Right atrium auricular region (tissue), 2 donors: ENCODE data around the gene SGK2. TPM values are rescaled to one million over a fixed set of nuclear protein-coding genes. Genes with fewer than 3 reads are reported as not detected.

Source experiments
- DNase-seq: peaks from one replicate; pipeline ENCODE4 v3.0.0-alpha.2; 2019; ENCODE audit warnings: low spot score
- H3K27ac ChIP-seq, 2 donors: fragments of 200-600 bp; sonication (generic); 1 replicate in 1 of 2; 2 replicates in 1 of 2; pipeline ENCODE4 v1.5.1; 2016 to 2019
- H3K27me3 ChIP-seq, 2 donors: fragments of 200-600 bp; sonication (generic); one replicate each; pipeline versions ENCODE4 v1.5.1 to v1.6.0; 2017 to 2019
- H3K36me3 ChIP-seq: fragments of 200-600 bp; sonication (generic); one replicate; pipeline ENCODE4 v1.5.1; 2016
- H3K4me1 ChIP-seq, 2 donors: fragments of 200-600 bp; sonication (generic); one replicate each; pipeline versions ENCODE4 v1.5.1 to v1.6.0; 2017 to 2019
- H3K4me3 ChIP-seq, 2 donors: fragments of 200-600 bp; sonication (generic); 1 replicate in 1 of 2; 2 replicates in 1 of 2; pipeline ENCODE4 v1.5.1; 2017 to 2019; ENCODE audit warnings: mild to moderate bottlenecking in 1 of 2, moderate library complexity in 1 of 2
- H3K9me3 ChIP-seq, 2 donors: fragments of 200-600 bp; sonication (generic); one replicate each; pipeline ENCODE4 v1.5.1; 2019
- total RNA-seq, 2 donors: library from RNA; depleted of rRNA; stranded (reverse); fragments of >200 nt; gene quantifications; one replicate each; pipeline ENCODE4 v1.1.0, GENCODE V29; 2016
- TF ChIP-seq, protein P1 (sequence below), 2 donors: fragments of 200-600 bp; sonication (generic); IDR thresholded peaks; one replicate each; pipeline ENCODE4 v1.5.1; 2019; ENCODE audit warnings: antibody characterized with exemption in 2 of 2

The SGK2 gene
- total RNA-seq, 2 donors from 2014 or later: 0.90 TPM; not detected in 1

DNA sequence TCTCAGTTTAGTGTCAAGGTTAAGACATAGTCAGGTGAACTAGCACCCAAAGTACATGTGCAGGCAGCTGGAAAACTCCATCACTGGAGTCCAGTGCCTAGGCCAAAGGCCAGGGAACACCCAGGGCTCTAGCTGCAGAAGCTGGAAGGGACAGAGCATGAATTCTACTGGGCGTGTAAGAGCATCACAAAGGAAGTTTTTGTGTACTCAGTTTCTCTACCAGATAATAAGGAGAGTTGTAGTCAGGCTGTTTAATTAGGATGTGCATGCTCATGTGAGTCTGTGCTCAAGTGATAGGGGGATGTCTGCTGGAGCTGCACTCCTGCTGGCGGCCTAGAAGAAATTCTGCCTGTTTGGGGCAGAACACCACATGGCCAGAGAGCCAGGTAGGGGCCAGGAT lies 43.2 kb upstream of the SGK2 start:
- no peak for DNase-seq
- Histone ChIP-seq H3K9me3 (no peaks in the 10 kb centered on the region), H3K4me1 (peaks cover 0 to 11% of the 10 kb centered on the region in 2 donors)

DNA sequence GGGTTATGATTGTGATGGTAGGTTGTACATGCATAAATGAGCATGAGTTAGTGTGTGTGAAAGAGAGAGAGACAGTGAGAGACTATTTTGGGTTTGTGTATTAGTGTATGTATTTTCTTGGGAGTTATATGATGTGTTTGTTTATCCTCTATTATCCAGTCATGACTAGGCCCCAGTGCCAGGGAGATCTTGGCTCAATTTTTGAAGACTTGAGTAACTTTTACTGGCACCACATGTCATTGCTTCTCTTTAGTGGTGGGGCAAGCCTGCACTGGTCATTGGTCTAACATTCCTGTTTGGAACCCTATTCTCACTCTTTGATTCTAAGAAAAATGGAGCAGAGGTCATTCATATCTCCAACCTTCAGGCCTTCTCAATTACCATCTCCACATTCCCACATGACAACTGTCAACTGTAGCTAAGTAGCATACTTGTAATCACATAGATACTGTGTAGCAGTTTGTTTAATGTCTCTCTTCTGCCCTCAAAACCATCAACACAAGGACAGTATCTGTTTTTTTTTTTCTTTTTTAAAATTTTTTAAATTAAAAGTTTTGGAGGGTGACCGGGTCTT lies 42.5 kb upstream of the SGK2 start:
- no peak for DNase-seq
- Histone ChIP-seq H3K27ac (no peak overlapping the region), H3K9me3 (no peaks in the 10 kb centered on the region), H3K36me3 (no peaks in the 10 kb centered on the region), H3K4me3 (no peak overlapping the region), H3K4me1 (peaks cover 0 to 11% of the 10 kb centered on the region in 2 donors), H3K27me3 (no peaks in the 10 kb centered on the region)
- TF ChIP-seq, protein P1, sequence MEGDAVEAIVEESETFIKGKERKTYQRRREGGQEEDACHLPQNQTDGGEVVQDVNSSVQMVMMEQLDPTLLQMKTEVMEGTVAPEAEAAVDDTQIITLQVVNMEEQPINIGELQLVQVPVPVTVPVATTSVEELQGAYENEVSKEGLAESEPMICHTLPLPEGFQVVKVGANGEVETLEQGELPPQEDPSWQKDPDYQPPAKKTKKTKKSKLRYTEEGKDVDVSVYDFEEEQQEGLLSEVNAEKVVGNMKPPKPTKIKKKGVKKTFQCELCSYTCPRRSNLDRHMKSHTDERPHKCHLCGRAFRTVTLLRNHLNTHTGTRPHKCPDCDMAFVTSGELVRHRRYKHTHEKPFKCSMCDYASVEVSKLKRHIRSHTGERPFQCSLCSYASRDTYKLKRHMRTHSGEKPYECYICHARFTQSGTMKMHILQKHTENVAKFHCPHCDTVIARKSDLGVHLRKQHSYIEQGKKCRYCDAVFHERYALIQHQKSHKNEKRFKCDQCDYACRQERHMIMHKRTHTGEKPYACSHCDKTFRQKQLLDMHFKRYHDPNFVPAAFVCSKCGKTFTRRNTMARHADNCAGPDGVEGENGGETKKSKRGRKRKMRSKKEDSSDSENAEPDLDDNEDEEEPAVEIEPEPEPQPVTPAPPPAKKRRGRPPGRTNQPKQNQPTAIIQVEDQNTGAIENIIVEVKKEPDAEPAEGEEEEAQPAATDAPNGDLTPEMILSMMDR (IDR thresholded peaks at IDR 0.05): no peak

More for the DNA sequence above, 43.2 kb upstream of the SGK2 start:
- no peaks in the 10 kb centered on the region for H3K27me3 ChIP-seq
- H3K4me3 ChIP-seq: no peak overlapping the region
- no peak overlapping the region for H3K27ac ChIP-seq
- H3K36me3 ChIP-seq: no peaks in the 10 kb centered on the region
- TF ChIP-seq, protein P1 (IDR thresholded peaks at IDR 0.05): no peak

DNA sequence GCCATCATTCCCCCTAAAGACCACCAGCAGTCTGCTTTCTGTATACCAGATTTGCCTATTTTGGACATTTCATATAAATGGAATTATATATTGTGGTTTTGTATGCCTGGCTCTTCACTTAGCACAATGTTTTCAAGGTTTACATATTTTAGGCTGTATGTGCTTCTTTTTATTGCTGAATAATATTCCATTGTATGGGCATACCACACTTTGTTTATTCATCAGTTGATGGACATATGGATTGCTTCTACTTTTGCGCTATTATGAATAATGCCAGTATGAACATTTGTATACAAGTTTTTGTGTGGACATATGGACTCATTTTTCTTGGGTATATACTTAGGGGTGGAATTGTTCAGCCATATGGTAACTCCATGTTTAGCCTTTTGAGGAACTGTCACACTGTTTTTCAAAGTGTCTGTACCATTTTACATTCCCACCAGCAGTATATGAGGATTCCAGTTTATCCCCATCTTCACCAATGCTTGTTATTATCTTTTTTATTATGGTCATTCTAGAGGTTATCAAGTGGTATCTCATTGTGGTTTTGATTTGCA lies 38.7 kb upstream of the SGK2 start:
- Histone ChIP-seq H3K36me3 (no peaks in the 10 kb centered on the region), H3K27me3 (no peaks in the 10 kb centered on the region), H3K4me3 (no peak overlapping the region), H3K4me1 (peaks cover 0 to 3% of the 10 kb centered on the region in 2 donors), H3K9me3 (no peaks in the 10 kb centered on the region), H3K27ac (no peak overlapping the region)
- no peak for DNase-seq
- TF ChIP-seq, protein P1 (IDR thresholded peaks at IDR 0.05): no peak

DNA sequence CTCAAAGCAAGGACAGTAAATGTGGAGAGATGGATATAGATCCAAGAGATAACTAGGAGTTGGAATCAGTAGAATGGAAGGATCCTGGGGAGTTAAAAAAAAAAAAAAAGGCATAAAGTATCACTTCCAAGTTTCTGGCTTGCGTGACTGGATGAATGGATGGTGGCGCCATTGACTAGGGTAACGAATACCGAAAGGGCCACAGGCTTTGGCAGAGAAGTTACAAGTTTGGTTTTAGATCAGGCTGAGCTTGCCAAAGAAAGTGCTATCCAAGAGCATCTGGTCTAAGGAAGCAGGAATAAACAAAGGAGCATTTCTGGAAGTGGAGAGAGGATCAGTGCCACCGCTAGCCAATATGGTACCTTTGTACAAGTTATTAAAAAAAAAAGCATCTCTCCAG lies 33.8 kb upstream of the SGK2 start:
- no peak for DNase-seq
- no peak overlapping the region for H3K4me3 ChIP-seq
- H3K36me3 ChIP-seq: no peaks in the 10 kb centered on the region
- no peaks in the 10 kb centered on the region for H3K4me1 ChIP-seq
- TF ChIP-seq, protein P1 (IDR thresholded peaks at IDR 0.05): no peak
- H3K27me3 ChIP-seq: no peaks in the 10 kb centered on the region
- no peaks in the 10 kb centered on the region for H3K9me3 ChIP-seq
- H3K27ac ChIP-seq: no peak overlapping the region

DNA sequence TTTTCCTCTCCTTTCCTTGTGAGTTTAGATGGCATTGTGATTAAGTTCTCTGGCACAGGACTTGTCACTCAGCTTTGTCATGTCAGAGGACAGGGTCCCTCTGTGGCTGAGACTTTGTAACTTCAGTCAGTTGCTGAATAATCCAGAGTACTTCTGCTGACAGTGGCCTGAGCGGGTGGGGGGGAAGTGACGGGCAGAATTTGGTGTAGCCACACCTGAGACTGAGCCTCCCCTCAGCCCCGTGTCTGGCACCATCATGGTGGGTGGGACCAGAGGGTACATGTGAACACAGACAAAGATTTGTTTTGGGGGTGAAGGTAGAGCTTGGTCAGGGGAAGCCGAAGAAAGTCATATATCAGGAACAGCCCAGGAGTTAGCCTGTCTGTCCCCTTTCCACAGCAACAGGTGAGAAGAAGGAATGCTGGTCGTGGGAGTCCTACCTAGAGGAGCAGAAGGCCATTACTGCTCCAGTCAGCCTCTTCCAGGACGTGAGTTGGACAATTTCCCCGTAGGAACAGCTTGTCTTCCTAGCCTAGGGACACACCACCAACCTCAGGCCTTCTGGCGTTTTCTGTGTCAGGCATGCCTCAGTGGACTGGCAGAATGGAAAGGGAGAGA lies 30.5 kb upstream of the SGK2 start:
- TF ChIP-seq, protein P1 (IDR thresholded peaks at IDR 0.05): no peak
- Histone ChIP-seq H3K27ac (no peak overlapping the region), H3K27me3 (no peaks in the 10 kb centered on the region), H3K36me3 (no peaks in the 10 kb centered on the region), H3K9me3 (no peaks in the 10 kb centered on the region), H3K4me3 (no peak overlapping the region), H3K4me1 (no peaks in the 10 kb centered on the region)
- no peak for DNase-seq
